Activated T-cell treated with anti-CD3 and anti-CD28 coated beads for 48 hours (primary cell): ENCODE results near the gene GFAP.
A peak's percentile ranks its signal among the peaks of the same experiment; 100 is the strongest.

Experiments
- DNase-seq: peaks from one replicate; pipeline ENCODE4 v3.0.0-alpha.2; 2020; ENCODE audit warnings: low read depth

The GFAP gene

DNA sequence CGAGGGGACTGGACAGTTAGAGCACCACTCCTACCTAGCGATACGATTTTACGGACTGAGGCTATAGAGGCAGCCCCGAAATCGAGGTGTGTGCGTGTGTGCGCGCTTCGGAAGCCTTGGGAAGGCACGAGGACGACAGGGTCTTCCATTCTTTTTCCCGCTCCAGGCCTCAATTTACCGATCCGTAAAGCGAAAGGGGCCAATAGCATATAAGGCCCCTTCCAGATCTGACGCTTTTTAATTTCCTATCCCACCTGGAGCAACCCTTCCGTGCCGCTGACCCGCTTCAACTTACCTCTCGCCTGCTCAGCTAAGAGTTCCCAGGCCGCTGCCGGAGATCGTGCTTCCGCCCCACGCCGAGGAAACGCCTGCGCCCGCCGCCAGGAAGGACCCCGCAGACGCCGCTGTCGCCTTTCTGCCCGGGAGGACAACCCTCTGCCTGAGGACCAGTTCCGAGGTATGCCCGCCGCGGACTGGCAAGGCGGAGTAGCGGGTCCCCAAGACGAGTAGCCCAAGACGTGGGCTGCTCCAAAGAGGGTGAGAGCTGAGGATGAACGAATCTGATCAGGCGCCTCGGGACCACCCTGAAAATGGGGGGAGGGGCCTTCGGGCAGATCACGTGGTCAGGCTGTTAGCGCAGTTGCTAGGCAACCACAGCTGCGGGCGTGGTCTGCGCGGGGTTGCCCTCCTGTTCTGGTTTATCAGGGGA is 16.1 kb downstream of the GFAP start, which contains the start of gene EFTUD2:
TSS of gene EFTUD2 (minus strand) at position 372 of the 709 bp plus-strand sequence. CDS start 4,924 bp downstream, outside the sequence.
- DNase-seq: peak; percentile 90

DNA sequence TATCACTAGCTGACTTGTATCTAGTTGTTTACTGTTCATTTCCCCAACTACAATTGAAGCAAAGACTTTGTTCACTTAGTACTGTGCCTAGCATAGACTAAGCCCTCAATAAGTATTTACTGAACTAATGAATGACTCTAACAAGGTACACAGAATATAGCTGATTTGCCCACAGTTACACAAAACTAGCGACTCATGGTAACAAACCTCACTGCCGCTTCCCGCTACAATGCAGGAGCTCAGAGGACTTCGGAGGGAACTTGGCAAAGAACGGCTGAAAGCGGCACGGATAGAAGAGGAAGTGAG is 16.6 kb downstream of the GFAP start:
- DNase-seq: no peak

DNA sequence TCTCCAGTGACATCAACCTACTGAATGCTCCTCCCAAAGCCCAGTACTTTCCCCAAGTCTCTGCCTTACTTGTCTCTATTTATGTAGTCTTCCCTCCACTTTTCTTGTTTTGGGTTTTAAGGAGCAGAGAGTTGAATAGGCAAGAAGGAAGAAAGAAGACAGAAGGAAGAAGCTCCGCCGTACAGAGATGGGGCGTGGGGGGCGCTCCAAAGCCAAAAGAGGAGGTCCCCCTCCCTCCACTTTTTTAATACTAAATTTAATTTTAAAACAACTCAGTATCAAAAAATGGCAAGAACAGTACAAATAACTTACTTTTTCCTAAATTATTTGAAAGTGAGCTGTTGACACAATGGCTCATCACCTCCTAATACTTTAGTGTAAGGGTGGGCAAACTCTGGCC is 20.7 kb downstream of the GFAP start:
- no peak for DNase-seq

DNA sequence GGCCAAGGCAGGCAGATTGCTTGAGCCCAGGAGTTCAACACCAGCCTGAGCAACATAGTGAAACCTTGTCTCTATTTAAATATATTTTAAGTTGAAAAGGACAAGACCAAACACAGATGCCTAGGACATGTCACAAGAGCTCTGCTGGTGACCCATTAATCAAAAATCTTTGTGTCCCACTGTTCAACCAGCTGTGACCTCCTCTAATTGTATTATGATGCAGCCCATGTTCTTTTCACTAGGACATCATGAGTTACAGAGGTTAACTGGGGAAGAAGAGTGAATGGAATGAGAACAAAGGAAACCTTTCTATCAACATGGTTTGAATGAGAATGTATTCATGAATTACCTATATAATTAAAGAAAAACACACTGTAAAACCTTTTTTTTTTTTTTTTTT is 23.1 kb downstream of the GFAP start:
- DNase-seq: no peak

DNA sequence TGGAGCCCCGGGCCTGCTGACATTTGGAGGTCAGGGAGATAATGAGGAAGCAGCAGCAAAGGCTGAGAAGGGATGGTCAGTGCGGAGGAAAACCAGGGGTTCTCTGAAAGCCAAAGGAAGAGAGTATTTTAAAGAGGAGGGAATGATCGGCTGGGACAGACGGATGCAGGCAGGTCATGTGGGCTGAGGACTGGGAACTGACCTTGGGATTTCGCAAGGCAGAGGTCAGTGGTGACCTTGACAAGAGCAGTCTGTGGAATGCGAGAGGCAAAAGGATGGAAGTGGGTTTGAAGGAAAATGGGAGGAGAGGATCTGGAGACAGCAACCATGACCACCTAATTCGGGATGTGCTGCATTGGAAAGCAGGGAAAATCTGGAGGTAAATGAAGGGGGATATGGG is 26.3 kb downstream of the GFAP start:
- no peak for DNase-seq

GRCh38 chr17:44887971-44888954 is 27.0 kb downstream of the GFAP start:
- DNase-seq: no peak

DNA sequence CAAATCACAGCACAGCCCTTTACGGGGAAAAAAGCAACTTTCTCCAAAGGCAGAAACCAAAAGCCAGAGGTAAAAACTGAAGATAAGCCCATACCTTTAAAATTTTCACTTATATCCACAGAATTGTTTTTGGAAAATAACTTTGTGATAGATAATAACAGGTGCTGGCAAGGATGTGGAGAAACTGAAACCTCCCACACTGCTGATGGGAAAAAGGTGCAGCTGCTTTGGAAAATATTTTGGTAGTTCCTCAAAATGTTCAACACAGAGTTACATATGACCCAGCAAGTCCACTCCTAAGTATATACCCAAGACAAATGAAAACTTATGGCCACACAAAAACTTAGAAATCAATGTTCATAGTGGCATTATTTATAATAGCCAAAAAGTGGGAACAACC is 28.3 kb downstream of the GFAP start:
- DNase-seq: no peak

DNA sequence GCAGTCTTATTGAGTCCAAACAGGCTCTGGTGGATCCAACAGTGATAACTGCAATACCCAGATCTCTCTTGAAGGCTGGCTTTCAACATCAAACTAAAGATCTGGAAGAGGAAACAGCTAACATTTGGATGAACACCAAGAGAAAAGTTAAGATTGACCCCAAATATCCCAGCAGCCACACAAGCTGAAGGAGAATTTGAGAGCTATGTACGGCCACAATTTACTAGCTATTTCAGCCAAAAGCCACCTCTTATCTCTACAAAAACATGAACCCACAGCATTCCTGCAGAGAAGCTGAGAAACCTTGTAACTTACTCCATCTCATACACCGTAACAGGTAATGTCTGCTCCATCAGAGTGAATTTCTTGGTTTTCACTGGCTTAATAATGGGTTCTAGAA is 30.4 kb downstream of the GFAP start:
- DNase-seq: no peak

GRCh38 chr17:44881145-44881544 is 34.2 kb downstream of the GFAP start:
- DNase-seq: no peak

DNA sequence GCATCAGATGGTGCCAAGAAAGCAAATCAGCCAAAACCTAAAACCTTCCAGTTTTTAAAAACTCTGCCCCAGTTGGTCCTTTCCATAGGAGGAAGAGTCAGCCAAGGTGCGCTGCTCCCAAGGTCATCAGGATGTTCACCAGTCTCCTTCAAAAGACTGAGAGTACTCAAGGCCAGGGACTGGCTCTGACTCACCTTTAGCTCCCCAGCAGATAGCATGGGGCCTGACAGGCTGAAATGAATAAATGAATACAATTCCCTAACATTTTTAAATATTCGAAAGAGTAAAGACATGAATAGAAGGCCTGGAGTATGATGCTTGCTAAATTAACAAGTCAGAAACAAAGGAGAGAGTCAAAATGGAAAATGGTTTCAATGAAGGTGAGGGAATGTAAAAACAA is 35.2 kb downstream of the GFAP start:
- DNase-seq: no peak

GRCh38 chr17:44879376-44879775 is 35.9 kb downstream of the GFAP start:
- no peak for DNase-seq

- no peak for DNase-seq
Observed at GRCh38 chr17:44878627-44879221, 36.6 kb downstream of the GFAP start.

GRCh38 chr17:44877121-44877520 is 38.2 kb downstream of the GFAP start:
- DNase-seq: no peak

- DNase-seq: no peak
Observed at GRCh38 chr17:44875761-44876160, 39.5 kb downstream of the GFAP start.

- DNase-seq: no peak
Observed at GRCh38 chr17:44872131-44872768, 43.0 kb downstream of the GFAP start.

DNA sequence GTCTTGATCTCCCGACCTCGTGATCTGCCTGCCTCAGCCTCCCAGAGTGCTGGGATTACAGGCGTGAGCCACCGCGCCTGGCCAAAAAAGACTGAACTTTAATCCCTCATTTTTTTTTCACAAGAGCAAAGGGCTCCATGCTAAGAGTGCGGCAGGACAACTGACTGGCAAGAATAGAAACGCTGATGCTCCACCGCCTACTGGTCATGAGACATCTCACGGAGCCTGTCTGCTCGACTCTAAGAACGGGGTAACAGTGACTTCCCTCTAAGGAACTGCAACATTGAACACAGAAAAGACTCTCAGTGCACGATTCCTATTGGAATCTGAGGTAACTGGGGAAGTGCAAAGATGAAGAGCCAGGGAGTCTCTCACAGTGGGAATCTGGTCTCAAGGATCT is 43.7 kb downstream of the GFAP start:
- no peak for DNase-seq

GRCh38 chr17:44867841-44868240 is 47.5 kb downstream of the GFAP start:
- DNase-seq: no peak

DNA sequence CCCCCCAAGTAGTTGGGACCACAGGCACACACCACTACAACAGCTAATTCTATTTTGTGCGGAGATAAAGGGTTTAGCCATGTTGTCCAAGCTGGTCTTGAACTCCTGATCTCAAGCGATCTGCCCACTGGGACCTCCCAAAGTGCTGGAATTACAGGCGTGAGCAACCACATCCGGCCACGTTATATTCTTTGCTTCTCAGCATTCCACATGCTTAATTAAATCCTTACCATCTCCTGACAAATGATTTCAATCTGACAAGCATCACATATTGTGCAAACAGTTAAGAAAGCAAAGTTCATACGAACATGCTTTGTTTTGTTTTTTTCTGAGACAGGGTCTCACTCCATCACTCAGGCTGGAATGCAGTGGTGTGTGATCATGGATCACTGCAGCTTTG is 49.4 kb downstream of the GFAP start:
- no peak for DNase-seq

GRCh38 chr17:44865231-44865660 is 50.1 kb downstream of the GFAP start:
- peak; percentile 47 for DNase-seq

DNA sequence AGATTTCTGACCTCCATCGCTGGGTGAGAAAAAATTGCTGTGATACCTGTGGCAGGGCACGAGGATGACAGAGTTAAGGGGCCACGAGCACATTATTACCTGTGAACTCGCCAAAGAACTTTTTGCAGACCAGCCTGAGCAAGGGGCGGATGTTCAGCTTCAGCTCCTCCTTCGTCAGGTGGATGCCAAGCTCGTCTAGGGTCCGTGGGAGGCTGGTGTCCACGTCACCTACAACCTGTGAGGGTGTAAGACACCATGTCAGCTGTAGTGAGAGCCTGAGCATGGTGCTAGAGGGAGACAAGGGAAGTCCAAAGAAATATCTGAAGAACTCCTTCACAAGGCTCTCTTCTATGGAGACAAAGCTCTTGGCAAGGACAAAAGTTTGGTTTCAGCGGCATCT is 50.5 kb downstream of the GFAP start:
- no peak for DNase-seq

GRCh38 chr17:44863061-44863918 is 52.0 kb downstream of the GFAP start:
- DNase-seq: no peak
